ENCODE results near the gene SLC39A1.

DNA sequence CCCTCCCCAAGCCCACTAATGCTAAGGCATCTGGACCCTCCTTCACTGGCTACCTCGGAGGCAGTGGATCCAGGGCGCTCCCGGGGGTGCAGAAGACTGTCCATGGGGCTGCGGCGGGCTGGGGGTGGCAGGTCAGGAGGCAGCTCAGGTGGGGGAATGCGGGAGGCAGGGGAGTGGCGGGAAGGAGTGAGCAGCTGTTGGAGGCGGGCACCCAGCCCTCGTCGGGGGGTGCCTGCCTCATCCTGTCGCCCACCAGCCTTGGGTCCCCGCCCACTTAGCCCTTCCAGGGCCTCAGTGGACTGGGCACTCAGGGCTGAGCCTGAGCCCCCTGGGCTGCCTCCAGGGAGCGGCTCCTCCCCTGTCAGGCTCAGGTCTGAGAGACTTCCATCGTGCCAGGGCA lies 29.9 kb downstream of the SLC39A1 start:
- TF ChIP-seq POLR2A (IDR thresholded peaks at IDR 0.05; ENCODE audit: low read depth, low read length): no peak
- TF ChIP-seq PAX5 (IDR thresholded peaks at IDR 0.05; ENCODE audit: insufficient read depth, low read length, severe bottlenecking): no peak
- TF ChIP-seq TAF1 (IDR thresholded peaks at IDR 0.05; ENCODE audit: low read depth, low read length): no peak
- TF ChIP-seq POLR2AphosphoS5 (IDR thresholded peaks at IDR 0.05; ENCODE audit: low read depth, low read length): no peak
- TF ChIP-seq POU2F2 (IDR thresholded peaks at IDR 0.05; ENCODE audit: low read depth, low read length): no peak
- TF ChIP-seq SPI1 (IDR thresholded peaks at IDR 0.05; ENCODE audit: low read depth, low read length): no peak

All from GM12891 (cell line).